Vagina (tissue), 2 donors: Measurements from ENCODE around the gene CXCR6.

ENCODE experiments used
- POLR2A ChIP-seq, 2 donors: fragments of 450-650 bp; IDR thresholded peaks; one replicate each; pipeline ENCODE4 v1.6.1; 2017; ENCODE audit warnings: antibody characterized with exemption in 2 of 2, mild to moderate bottlenecking in 2 of 2, moderate library complexity in 2 of 2
- POLR2AphosphoS5 ChIP-seq, 2 donors: sonication (generic); formaldehyde crosslinking; IDR thresholded peaks; one replicate each; pipeline ENCODE4 v1.9.0; 2017; ENCODE audit warnings: antibody characterized with exemption in 2 of 2, mild to moderate bottlenecking in 2 of 2, low read depth in 1 of 2; ENCODE audit not compliant: insufficient read depth in 1 of 2
- TF ChIP-seq, protein P1 (sequence below), 3 experiments: fragments of 450-650 bp in 2 of 3; fragments of 200-600 bp in 1 of 3; sonication (generic) in 1 of 3; IDR thresholded peaks; one replicate each; pipeline ENCODE4 v1.5.1; 2017 to 2019; ENCODE audit warnings: antibody characterized with exemption in 3 of 3, mild to moderate bottlenecking in 2 of 3, moderate library complexity in 2 of 3

DNA sequence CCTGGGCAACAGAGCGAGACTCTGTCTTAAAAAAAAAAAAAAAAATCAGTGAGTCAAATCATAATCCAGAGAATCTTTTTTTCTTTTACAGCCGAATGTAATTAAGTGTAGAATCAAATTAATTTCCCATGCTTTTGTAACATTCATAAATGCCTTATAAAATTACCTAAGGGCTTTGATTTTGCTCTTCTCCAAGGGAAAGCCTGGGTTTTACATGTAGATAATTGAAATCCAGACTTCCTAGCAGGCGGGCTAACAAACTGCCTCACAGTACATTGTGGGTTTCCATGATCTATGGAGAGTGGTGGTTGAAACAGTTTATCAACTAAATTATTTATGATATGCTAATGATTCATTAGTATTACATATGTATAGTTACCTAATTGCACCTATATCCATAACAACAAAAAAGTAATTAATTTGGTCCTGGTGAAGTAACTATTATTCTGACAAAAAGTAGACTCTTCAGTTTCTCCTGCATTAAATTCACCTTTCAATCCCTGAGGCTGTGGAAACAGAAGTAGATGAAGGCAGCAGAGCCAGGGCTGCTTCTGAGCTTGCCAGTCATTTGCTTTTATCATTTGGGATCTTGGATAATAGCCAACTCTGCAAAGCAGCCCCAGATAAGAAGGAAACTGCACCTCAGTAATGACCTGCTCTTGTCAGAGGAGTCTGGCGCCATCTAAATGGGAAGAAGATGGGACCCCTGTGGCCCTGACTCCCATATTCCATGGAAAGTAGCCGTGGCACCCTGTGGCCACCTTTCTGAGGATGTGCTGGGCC lies 47.4 kb upstream of the CXCR6 start:
- TF ChIP-seq, protein P1, sequence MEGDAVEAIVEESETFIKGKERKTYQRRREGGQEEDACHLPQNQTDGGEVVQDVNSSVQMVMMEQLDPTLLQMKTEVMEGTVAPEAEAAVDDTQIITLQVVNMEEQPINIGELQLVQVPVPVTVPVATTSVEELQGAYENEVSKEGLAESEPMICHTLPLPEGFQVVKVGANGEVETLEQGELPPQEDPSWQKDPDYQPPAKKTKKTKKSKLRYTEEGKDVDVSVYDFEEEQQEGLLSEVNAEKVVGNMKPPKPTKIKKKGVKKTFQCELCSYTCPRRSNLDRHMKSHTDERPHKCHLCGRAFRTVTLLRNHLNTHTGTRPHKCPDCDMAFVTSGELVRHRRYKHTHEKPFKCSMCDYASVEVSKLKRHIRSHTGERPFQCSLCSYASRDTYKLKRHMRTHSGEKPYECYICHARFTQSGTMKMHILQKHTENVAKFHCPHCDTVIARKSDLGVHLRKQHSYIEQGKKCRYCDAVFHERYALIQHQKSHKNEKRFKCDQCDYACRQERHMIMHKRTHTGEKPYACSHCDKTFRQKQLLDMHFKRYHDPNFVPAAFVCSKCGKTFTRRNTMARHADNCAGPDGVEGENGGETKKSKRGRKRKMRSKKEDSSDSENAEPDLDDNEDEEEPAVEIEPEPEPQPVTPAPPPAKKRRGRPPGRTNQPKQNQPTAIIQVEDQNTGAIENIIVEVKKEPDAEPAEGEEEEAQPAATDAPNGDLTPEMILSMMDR (IDR thresholded peaks at IDR 0.05) = no peak
- no peak for TF ChIP-seq POLR2A (IDR thresholded peaks at IDR 0.05)
- TF ChIP-seq POLR2AphosphoS5 (IDR thresholded peaks at IDR 0.05; ENCODE audit: insufficient read depth in 1 of 2, low read depth in 1 of 2) = no peak
